Measurements from ENCODE around the gene IQCN.

Gene IQCN

DNA sequence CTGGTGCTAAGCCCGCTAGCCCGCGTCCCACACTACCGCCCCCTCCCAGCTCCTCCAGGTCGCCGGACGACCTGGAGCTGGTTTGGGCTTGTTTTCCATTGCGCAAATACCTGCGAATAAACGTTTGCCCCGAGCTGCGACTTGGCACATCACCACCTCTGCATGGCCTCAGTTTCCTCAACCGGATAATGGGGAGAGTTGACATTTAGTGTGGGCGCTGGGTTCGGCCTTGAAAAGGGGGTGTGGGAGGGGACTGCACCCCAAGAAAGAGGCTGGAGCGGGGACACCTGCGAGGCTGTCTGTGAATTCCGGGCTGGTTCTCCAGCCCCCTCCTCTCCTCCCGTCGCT is 18.2 kb upstream of the IQCN start:
- DNase-seq (ENCODE audit: low spot score), result peak; percentile 62
- ChIA-PET CTCF (interaction anchor here (0.6 to 1.5 kb wide), 6 partner anchors 10 to 555 kb away, joined by 3 to 6 read pairs (median 5); no protein-coding TSS in a partner anchor), POLR2A (ENCODE audit: low non-redundant PET) (interaction anchor here (0.6 to 1.7 kb wide), 3 partner anchors 11 to 137 kb away, joined by 3 to 9 read pairs (median 9); partner anchors contain the start of gene JUND)
- peak overlapping the region; percentile 91 for H3K27ac ChIP-seq
- TF ChIP-seq, protein P1, sequence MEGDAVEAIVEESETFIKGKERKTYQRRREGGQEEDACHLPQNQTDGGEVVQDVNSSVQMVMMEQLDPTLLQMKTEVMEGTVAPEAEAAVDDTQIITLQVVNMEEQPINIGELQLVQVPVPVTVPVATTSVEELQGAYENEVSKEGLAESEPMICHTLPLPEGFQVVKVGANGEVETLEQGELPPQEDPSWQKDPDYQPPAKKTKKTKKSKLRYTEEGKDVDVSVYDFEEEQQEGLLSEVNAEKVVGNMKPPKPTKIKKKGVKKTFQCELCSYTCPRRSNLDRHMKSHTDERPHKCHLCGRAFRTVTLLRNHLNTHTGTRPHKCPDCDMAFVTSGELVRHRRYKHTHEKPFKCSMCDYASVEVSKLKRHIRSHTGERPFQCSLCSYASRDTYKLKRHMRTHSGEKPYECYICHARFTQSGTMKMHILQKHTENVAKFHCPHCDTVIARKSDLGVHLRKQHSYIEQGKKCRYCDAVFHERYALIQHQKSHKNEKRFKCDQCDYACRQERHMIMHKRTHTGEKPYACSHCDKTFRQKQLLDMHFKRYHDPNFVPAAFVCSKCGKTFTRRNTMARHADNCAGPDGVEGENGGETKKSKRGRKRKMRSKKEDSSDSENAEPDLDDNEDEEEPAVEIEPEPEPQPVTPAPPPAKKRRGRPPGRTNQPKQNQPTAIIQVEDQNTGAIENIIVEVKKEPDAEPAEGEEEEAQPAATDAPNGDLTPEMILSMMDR (conservative IDR thresholded peaks at IDR 0.05; ENCODE audit: low read depth), result no peak

DNA sequence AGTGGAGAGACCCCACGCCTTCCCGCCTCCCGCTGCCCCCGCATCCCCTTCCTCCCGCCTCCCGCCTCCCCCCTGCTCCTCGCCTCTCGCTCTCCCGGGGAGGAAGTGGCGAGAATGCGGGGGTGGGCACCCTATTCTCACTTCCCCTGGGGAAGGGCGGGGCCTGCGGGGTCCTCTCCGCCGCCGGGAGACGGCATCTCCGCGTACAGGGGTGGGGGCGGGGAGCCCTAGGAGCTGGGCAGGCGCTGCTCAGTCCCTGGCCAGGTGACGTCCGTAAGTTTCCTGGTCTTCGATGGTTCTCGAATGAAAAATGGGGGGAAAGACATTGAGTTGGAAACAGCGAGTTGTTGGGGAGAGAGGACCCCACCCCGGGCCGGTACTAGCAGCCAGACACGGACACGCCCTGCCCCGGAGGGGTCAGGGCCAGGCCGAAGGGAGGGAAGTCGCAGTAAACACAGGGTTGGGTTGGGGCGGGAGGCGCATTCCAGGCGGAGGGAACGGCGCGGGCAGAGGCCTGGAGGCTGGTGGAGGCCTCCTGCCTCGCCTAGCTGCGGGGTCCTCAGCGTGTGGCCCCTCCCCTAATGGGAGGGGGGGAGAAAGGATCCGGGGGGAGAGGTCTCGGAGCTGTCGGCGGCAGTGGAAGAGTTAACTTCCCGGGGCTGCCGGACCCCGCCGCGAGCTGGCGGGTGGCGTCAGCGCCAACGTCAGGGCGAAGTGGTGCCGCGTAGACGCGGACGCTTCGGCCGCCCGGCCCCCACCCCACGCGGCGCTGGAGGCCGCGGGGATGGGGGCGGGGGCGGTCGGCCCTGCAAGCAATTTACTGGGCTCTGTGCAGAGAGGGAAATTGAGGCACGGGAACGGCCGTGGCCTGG is 17.6 kb upstream of the IQCN start:
- TF ChIP-seq, protein P1 (conservative IDR thresholded peaks at IDR 0.05; ENCODE audit: low read depth), result no peak
- H3K27ac ChIP-seq, result peak overlapping the region; percentile 91
- POLR2A ChIA-PET (ENCODE audit: low non-redundant PET), result interaction anchor here (0.6 to 1.7 kb wide), 4 partner anchors 10 to 137 kb away, joined by 3 to 9 read pairs (median 8); partner anchors contain the start of gene JUND
- CTCF ChIA-PET, result interaction anchor here (0.6 to 1.5 kb wide), 5 partner anchors 11 to 37 kb away, joined by 3 to 6 read pairs (median 5); no protein-coding TSS in a partner anchor
- DNase-seq (ENCODE audit: low spot score), result peak; percentile 54

DNA sequence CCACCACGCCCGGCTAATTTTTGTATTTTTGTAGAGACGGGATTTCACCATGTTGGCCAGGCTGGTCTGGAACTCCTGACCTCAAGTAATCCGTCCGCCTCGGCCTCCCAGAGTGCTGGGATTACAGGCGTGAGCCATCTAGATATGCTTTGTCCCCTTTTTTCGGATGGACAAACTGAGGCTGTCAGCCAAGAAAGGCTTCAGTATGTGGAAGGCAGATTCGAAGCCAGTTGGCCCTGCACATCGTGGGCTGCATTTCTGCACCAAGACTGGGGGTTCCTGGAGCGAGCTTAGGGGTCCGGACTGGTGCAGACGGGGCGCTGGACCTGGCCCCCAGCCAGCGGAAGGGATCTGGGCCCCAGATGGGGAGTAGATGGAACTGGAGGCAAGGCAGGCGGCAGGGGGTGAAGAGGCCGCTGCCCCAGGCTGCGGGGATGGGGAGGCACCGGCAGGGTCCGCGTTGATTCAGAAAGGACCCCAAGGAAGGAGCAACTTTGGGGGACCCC is 16.8 kb upstream of the IQCN start:
- CTCF ChIA-PET, result no interaction called here

DNA sequence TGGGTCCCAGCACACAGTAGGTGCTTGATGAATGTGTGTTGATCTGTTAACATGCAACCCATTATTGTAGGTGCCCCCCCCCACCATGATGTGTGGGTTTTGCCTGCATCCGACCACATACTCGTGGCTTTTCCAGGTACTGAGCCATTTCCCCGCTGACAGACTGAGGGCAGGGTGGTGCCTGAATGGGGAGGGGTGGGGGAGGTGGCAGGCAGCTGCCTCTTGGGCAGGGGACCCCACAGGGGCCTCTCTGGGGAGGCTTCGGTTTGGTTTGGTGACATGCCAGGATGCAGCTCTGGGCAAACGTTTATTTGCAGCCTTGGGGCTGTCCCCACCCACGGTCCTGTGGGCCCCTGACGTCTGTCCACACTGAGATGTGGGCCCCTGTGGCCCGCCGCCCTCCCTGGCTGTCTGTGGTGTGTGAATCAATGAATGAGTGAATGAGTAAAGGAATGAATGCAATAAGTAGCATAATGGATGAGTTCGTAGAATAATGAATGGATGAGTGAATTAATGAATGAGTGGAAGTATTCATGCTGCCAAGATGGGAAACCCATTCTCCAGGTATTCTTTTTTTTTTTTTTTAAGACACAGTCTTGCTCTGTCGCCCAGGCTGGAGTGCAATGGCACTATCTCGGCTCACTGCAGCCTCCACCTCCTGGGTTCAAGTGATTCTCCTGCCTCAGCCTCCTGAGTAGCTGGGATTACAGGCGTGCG is 16.2 kb upstream of the IQCN start:
- POLR2A ChIA-PET (ENCODE audit: low non-redundant PET), result no interaction called here
- DNase-seq (ENCODE audit: low spot score), result no peak
- peak overlapping the region; percentile 91 for H3K27ac ChIP-seq
- TF ChIP-seq, protein P1 (conservative IDR thresholded peaks at IDR 0.05; ENCODE audit: low read depth), result no peak
- CTCF ChIA-PET, result no interaction called here

More for the DNA sequence above, 16.8 kb upstream of the IQCN start:
- TF ChIP-seq, protein P1 (conservative IDR thresholded peaks at IDR 0.05; ENCODE audit: low read depth), result no peak
- POLR2A ChIA-PET (ENCODE audit: low non-redundant PET), result interaction anchor here (0.9 kb wide), 1 partner anchor 9 kb away, joined by 6 read pairs; no protein-coding TSS in a partner anchor
- H3K27ac ChIP-seq, result peak overlapping the region; percentile 91
- DNase-seq (ENCODE audit: low spot score), result no peak

DNA sequence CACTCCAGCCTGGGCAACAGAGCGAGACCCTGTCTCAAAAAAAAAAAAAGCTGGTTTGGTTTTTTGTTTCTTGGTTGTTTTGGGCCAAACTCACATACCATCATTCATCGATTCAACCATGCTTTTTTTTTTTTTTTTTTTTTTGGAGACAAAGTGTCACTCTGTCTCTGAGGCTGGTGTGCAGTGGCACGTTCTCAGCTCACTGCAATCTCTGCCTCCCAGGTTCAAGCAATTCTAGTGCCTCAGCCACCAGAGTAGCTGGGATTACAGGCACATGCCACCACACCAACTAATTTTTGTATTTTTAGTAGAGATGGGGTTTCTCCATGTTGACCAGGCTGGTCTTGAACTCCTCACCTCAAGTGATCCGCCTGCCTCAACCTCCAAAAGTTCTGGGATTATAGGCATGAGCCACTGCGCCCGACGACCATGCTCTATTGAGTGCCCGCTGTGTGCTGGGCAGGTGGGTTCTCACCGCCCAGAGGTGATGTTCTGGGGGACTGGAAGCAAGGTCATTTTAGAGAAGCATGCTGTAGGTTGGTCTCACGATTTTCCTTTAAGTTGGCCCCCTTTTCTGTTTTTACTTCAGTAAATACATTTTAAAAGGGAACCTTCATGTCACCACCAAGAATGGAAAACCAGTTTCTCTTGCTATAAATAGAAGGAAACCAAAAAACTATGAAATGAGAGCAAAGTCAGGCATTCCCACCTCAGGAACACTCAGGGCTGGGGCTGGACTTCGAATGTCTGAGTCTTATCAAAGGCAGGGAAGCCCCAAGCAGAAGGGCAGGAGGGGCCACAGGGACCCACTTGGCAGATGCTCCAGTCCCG is 15.4 kb upstream of the IQCN start:
- TF ChIP-seq, protein P1 (conservative IDR thresholded peaks at IDR 0.05; ENCODE audit: low read depth), result no peak
- peak overlapping the region; percentile 91 for H3K27ac ChIP-seq
- no peak for DNase-seq (ENCODE audit: low spot score)
- ChIA-PET POLR2A (ENCODE audit: low non-redundant PET) (interaction anchor here (0.6 kb wide), 1 partner anchor 33 kb away, joined by 3 read pairs; no protein-coding TSS in a partner anchor), CTCF (interaction anchor here (0.6 kb wide), 1 partner anchor 541 kb away, joined by 3 read pairs; no protein-coding TSS in a partner anchor)

Data from RWPE1 (cell line).